ENCODE measurements around the gene NDUFB4.
"Not testable (repeated sequence)": the region's sequence is repeated elsewhere in the genome, so short reads cannot be mapped to it uniquely, and the experiment has no call there.

DNA sequence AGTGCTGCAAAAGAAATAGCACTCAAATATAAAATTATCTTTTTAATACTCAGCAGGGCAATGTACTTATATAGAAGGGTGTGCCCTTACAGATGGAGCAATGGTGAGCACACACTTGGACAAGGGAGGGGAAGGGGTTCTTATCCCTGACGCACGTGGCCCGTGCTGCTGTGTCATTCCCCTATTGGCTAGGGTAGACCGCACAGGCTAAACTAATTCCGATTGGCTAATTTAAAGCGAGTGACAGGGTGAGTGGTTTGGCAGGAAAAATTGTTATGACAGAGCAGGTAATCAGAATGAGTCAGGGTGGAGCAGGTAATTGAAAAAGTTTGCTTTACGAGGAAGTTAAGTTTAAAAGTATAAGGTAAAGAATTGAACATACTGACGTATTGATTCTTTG lies 20.6 kb downstream of the NDUFB4 start:
- TF ChIP-seq CTBP1 (IDR thresholded peaks at IDR 0.05; ENCODE audit: borderline replicate concordance); NFRKB (IDR thresholded peaks at IDR 0.05): not testable (repeated sequence)
